Thyroid gland (tissue), 4 donors: ENCODE measurements around the gene ABHD2. TPM values are rescaled to one million over a fixed set of nuclear protein-coding genes. Genes with fewer than 3 reads are reported as not detected.
A peak's percentile ranks its signal among the peaks of the same experiment; 100 is the strongest.
"Not testable (repeated sequence)": the region's sequence is repeated elsewhere in the genome, so short reads cannot be mapped to it uniquely, and the experiment has no call there.

Experiments used
- DNase-seq, 2 donors: peaks; one replicate each; pipeline ENCODE4 v3.0.0-alpha.2; 2019
- H3K27ac ChIP-seq, 3 donors: fragments of 200-600 bp; sonication (generic); 1 replicate in 2 of 3; 2 replicates in 1 of 3; pipeline ENCODE4 v1.5.1; 2016 to 2019; ENCODE audit warnings: mild to moderate bottlenecking in 1 of 3, moderate library complexity in 1 of 3
- H3K27me3 ChIP-seq: fragments of 200-600 bp; sonication (generic); one replicate; pipeline ENCODE4 v1.5.1; 2019
- H3K36me3 ChIP-seq, 2 donors: fragments of 200-600 bp; sonication (generic); one replicate each; pipeline ENCODE4 v1.5.1; 2016 to 2019
- H3K4me1 ChIP-seq, 2 donors: fragments of 200-600 bp; sonication (generic); one replicate each; pipeline ENCODE4 v1.5.1; 2017 to 2019
- H3K4me3 ChIP-seq, 3 donors: fragments of 200-600 bp; sonication (generic); replicated peaks in 1 of 3; 1 replicate in 2 of 3; 2 replicates in 1 of 3; pipeline ENCODE4 v1.5.1; 2016; ENCODE audit warnings: mild to moderate bottlenecking in 1 of 3
- H3K9me3 ChIP-seq: fragments of 200-600 bp; sonication (generic); one replicate; pipeline ENCODE4 v1.5.1; 2017
- CTCF ChIP-seq, 6 experiments: fragments of 200-600 bp in 3 of 6; fragments of 450-650 bp in 3 of 6; sonication (generic) in 3 of 6; IDR thresholded peaks; one replicate each; pipeline ENCODE4 v1.5.1; 2016 to 2019; ENCODE audit warnings: antibody characterized with exemption in 6 of 6, mild to moderate bottlenecking in 2 of 6, inconsistent platforms in 1 of 6, moderate library complexity in 1 of 6
- POLR2A ChIP-seq, 2 donors: fragments of 450-650 bp; IDR thresholded peaks; one replicate each; pipeline ENCODE4 v1.6.1; 2017; ENCODE audit warnings: antibody characterized with exemption in 2 of 2, mild to moderate bottlenecking in 2 of 2, moderate library complexity in 1 of 2
- WGBS, 2 donors: methylation state at CpG; one replicate each; pipeline ENCODE4 v1.1.5; 2017; 5-methylcytosine and 5-hydroxymethylcytosine counted together
- intact Hi-C: fragments of 100-400 bp; cut with DNase I; formaldehyde crosslinking; loops from one replicate; pipeline ENCODE4 v1.15.1; 2023
- small RNA-seq: library from RNA; depleted of rRNA; stranded (forward); fragments of <200 nt; gene quantifications from one replicate; pipeline ENCODE3, GENCODE V24; 2016
- total RNA-seq, 4 donors: library from RNA; depleted of rRNA; stranded (reverse); fragments of >200 nt; gene quantifications; one replicate each; pipeline ENCODE4 v1.2.3, GENCODE V29; 2016

Gene ABHD2
- total RNA-seq, 4 donors from 2014 or later: 52.0 to 74.4 (median 66.2) TPM

GRCh38 chr15:89244574-89244903 is 156.3 kb downstream of the ABHD2 start:
- no peaks in the 10 kb centered on the region for H3K9me3 ChIP-seq
- peaks cover 8% of the 10 kb centered on the region in 2 donors for H3K4me1 ChIP-seq
- intact Hi-C loops: loop anchor here (10.0 kb wide), 1 partner anchor 350 kb away; the partner anchor contains the start of gene HAPLN3
- H3K27ac ChIP-seq: no peak overlapping the region
- no peaks in the 10 kb centered on the region for H3K27me3 ChIP-seq
- H3K4me3 ChIP-seq: peak overlapping the region in 2 of 3 donors; percentile 44 to 61
- DNase-seq: no peak
- TF ChIP-seq CTCF (IDR thresholded peaks at IDR 0.05) (no peak), POLR2A (IDR thresholded peaks at IDR 0.05) (no peak)
- 0 to 2% methylated on average over 5 to 6 of the region's 6 CpGs for WGBS, 2 donors
- H3K36me3 ChIP-seq: no peaks in the 10 kb centered on the region

GRCh38 chr15:89247446-89247845 is 159.2 kb downstream of the ABHD2 start:
- Histone ChIP-seq H3K27me3 (no peaks in the 10 kb centered on the region), H3K4me1 (peaks cover 8% of the 10 kb centered on the region in 2 donors), H3K9me3 (no peaks in the 10 kb centered on the region), H3K4me3 (no peak overlapping the region), H3K27ac (no peak overlapping the region), H3K36me3 (no peaks in the 10 kb centered on the region)
- no peak for TF ChIP-seq CTCF (IDR thresholded peaks at IDR 0.05)
- no peak for TF ChIP-seq POLR2A (IDR thresholded peaks at IDR 0.05)
- intact Hi-C loops: loop anchor here (10.0 kb wide), 1 partner anchor 353 kb away; the partner anchor contains the start of gene HAPLN3
- DNase-seq: no peak
- WGBS, 2 donors: 71 to 78% methylated on average over 2 of the region's 2 CpGs

GRCh38 chr15:89248584-89248983 is 160.3 kb downstream of the ABHD2 start:
- DNase-seq: no peak
- Histone ChIP-seq H3K9me3 (no peaks in the 10 kb centered on the region), H3K36me3 (no peaks in the 10 kb centered on the region), H3K4me1 (peaks cover 4 to 8% of the 10 kb centered on the region in 2 donors), H3K4me3 (no peak overlapping the region), H3K27ac (no peak overlapping the region), H3K27me3 (no peaks in the 10 kb centered on the region)
- TF ChIP-seq CTCF (IDR thresholded peaks at IDR 0.05) (no peak), POLR2A (IDR thresholded peaks at IDR 0.05) (no peak)
- intact Hi-C loops: loop anchor here (10.0 kb wide), 1 partner anchor 354 kb away; the partner anchor contains the start of gene HAPLN3
- 96 to 97% methylated on average over 2 of the region's 2 CpGs for WGBS, 2 donors

GRCh38 chr15:89250142-89250541 is 161.9 kb downstream of the ABHD2 start:
- H3K4me3 ChIP-seq, H3K27me3 ChIP-seq, intact Hi-C loops, H3K9me3 ChIP-seq, H3K36me3 ChIP-seq, H3K27ac ChIP-seq, DNase-seq, H3K4me1 ChIP-seq: not testable (repeated sequence)
- WGBS, 2 donors: 92 to 95% methylated on average over 5 of the region's 5 CpGs

Small RNA genes within 50 kb of the gene (small RNA-seq; reads per million reads assigned to genes)
- not detected for gene RNU7-195P

Other genes with a start within 250 kb of the ABHD2 start
- gene HAPLN3, start 192.9 kb upstream of the ABHD2 start, total RNA-seq: 10 to 100 TPM in 1 of 4 donors, 1 to 10 TPM in 3; 3.6 to 14.0 (median 5.8) TPM
- gene MFGE8, start 175.1 kb upstream of the ABHD2 start, total RNA-seq: 100 to 1,000 TPM in 2 of 4 donors, 10 to 100 TPM in 2; 94.8 to 161 (median 101) TPM
- gene RLBP1, start 133.1 kb downstream of the ABHD2 start, total RNA-seq: not detected
- gene FANCI, start 155.5 kb downstream of the ABHD2 start, total RNA-seq: 1 to 10 TPM in 3 of 4 donors, under 1 TPM in 1; 0.67 to 1.8 (median 1.5) TPM
- 10 to 100 TPM; 31.2 to 78.8 (median 61.0) TPM for gene POLG, start 246.4 kb downstream of the ABHD2 start, total RNA-seq